Measurements from ENCODE around the gene TNNT3.
A peak's percentile ranks its signal among the peaks of the same experiment; 100 is the strongest.
"Not testable (repeated sequence)": the region's sequence is repeated elsewhere in the genome, so short reads cannot be mapped to it uniquely, and the experiment has no call there.

The TNNT3 gene

GRCh38 chr11:1919391-1920127, at the start of gene TNNT3:
Gene TNNT3, plus strand, starts transcription at chr11:1919703. Its CDS starts 3,172 bp downstream, at chr11:1922875.
- H3K27me3 Mint-ChIP-seq: no peaks in the 10 kb centered on the region
- H3K9me3 Mint-ChIP-seq: no peaks in the 10 kb centered on the region
- H3K36me3 Mint-ChIP-seq: no peaks in the 10 kb centered on the region
- no peak within 1 kb of the TSS for H3K27ac Mint-ChIP-seq
- H3K4me3 Mint-ChIP-seq: no peak within 1 kb of the TSS
- H3K4me1 Mint-ChIP-seq: peaks cover 5% of the 10 kb centered on the region

- Mint-ChIP-seq H3K27ac (peak overlapping the region; percentile 23), H3K4me3 (peak overlapping the region; percentile 73), H3K36me3 (no peaks in the 10 kb centered on the region), H3K4me1 (peaks cover 69% of the 10 kb centered on the region), H3K27me3 (no peaks in the 10 kb centered on the region), H3K9me3 (no peaks in the 10 kb centered on the region)
Observed at GRCh38 chr11:1870326-1870696, 49.2 kb upstream of the TNNT3 start.

- Mint-ChIP-seq H3K27me3 (no peaks in the 10 kb centered on the region), H3K4me3 (peak overlapping the region; percentile 73), H3K36me3 (no peaks in the 10 kb centered on the region), H3K4me1 (peaks cover 66% of the 10 kb centered on the region), H3K9me3 (no peaks in the 10 kb centered on the region), H3K27ac (peak overlapping the region; percentile 94)
Observed at GRCh38 chr11:1870721-1871466, 48.6 kb upstream of the TNNT3 start.

GRCh38 chr11:1871531-1871930, 48.0 kb upstream of the TNNT3 start:
- Mint-ChIP-seq H3K9me3 (no peaks in the 10 kb centered on the region), H3K36me3 (no peaks in the 10 kb centered on the region), H3K27me3 (no peaks in the 10 kb centered on the region), H3K27ac (no peak overlapping the region), H3K4me1 (peaks cover 59% of the 10 kb centered on the region), H3K4me3 (no peak overlapping the region)

GRCh38 chr11:1872267-1872985, 47.1 kb upstream of the TNNT3 start:
- no peaks in the 10 kb centered on the region for H3K27me3 Mint-ChIP-seq
- H3K4me1 Mint-ChIP-seq: peaks cover 58% of the 10 kb centered on the region
- no peaks in the 10 kb centered on the region for H3K9me3 Mint-ChIP-seq
- peak overlapping the region; percentile 36 for H3K4me3 Mint-ChIP-seq
- no peaks in the 10 kb centered on the region for H3K36me3 Mint-ChIP-seq
- no peak overlapping the region for H3K27ac Mint-ChIP-seq

- H3K4me3 Mint-ChIP-seq: no peak overlapping the region
- peak overlapping the region; percentile 41 for H3K27ac Mint-ChIP-seq
- H3K4me1 Mint-ChIP-seq: peaks cover 54% of the 10 kb centered on the region
- no peaks in the 10 kb centered on the region for H3K36me3 Mint-ChIP-seq
- no peaks in the 10 kb centered on the region for H3K9me3 Mint-ChIP-seq
- no peaks in the 10 kb centered on the region for H3K27me3 Mint-ChIP-seq
Observed at GRCh38 chr11:1873048-1873812, 46.3 kb upstream of the TNNT3 start.

- not testable (repeated sequence) for H3K27ac Mint-ChIP-seq, H3K36me3 Mint-ChIP-seq, H3K4me3 Mint-ChIP-seq, H3K9me3 Mint-ChIP-seq, H3K27me3 Mint-ChIP-seq
- H3K4me1 Mint-ChIP-seq: peaks cover 52% of the 10 kb centered on the region
Observed at GRCh38 chr11:1873813-1874150, 45.7 kb upstream of the TNNT3 start.

- H3K9me3 Mint-ChIP-seq, H3K4me3 Mint-ChIP-seq, H3K27ac Mint-ChIP-seq, H3K27me3 Mint-ChIP-seq, H3K36me3 Mint-ChIP-seq: not testable (repeated sequence)
- H3K4me1 Mint-ChIP-seq: peaks cover 44% of the 10 kb centered on the region
Observed at GRCh38 chr11:1874441-1875092, 44.9 kb upstream of the TNNT3 start.

GRCh38 chr11:1875093-1875850, 44.2 kb upstream of the TNNT3 start:
- no peak overlapping the region for H3K27ac Mint-ChIP-seq

GRCh38 chr11:1875851-1876301, 43.6 kb upstream of the TNNT3 start:
- not testable (repeated sequence) for H3K36me3 Mint-ChIP-seq, H3K27me3 Mint-ChIP-seq, H3K27ac Mint-ChIP-seq, H3K4me3 Mint-ChIP-seq, H3K9me3 Mint-ChIP-seq
- peaks cover 39% of the 10 kb centered on the region for H3K4me1 Mint-ChIP-seq

More at GRCh38 chr11:1875093-1875850, 44.2 kb upstream of the TNNT3 start:
- H3K36me3 Mint-ChIP-seq: no peaks in the 10 kb centered on the region
- no peak overlapping the region for H3K4me3 Mint-ChIP-seq
- no peaks in the 10 kb centered on the region for H3K9me3 Mint-ChIP-seq
- H3K27me3 Mint-ChIP-seq: no peaks in the 10 kb centered on the region
- H3K4me1 Mint-ChIP-seq: peaks cover 41% of the 10 kb centered on the region

- Mint-ChIP-seq H3K9me3 (no peaks in the 10 kb centered on the region), H3K4me3 (no peak overlapping the region), H3K27me3 (no peaks in the 10 kb centered on the region), H3K4me1 (peaks cover 35% of the 10 kb centered on the region), H3K27ac (no peak overlapping the region), H3K36me3 (no peaks in the 10 kb centered on the region)
Observed at GRCh38 chr11:1876361-1877063, 43.0 kb upstream of the TNNT3 start.

- peaks cover 28% of the 10 kb centered on the region for H3K4me1 Mint-ChIP-seq
- H3K9me3 Mint-ChIP-seq: no peaks in the 10 kb centered on the region
- no peak overlapping the region for H3K4me3 Mint-ChIP-seq
- H3K27ac Mint-ChIP-seq: no peak overlapping the region
- no peaks in the 10 kb centered on the region for H3K27me3 Mint-ChIP-seq
- no peaks in the 10 kb centered on the region for H3K36me3 Mint-ChIP-seq
Observed at GRCh38 chr11:1877211-1878136, 42.0 kb upstream of the TNNT3 start.
